H1 (cell line): ENCODE results near the gene RGR. TPM values are rescaled to one million over a fixed set of nuclear protein-coding genes. Genes with fewer than 3 reads are reported as not detected.
A peak's percentile ranks its signal among the peaks of the same experiment; 100 is the strongest.

ENCODE experiments used
- CHD2 ChIP-seq: IDR thresholded peaks from 2 replicates; pipeline ENCODE4 v1.6.1; 2012; ENCODE audit warnings: low read length, improper control_type of control experiment
- GTF2F1 ChIP-seq: IDR thresholded peaks from 2 replicates; pipeline ENCODE4 v1.6.1; 2012; ENCODE audit warnings: low read depth, low read length, improper control_type of control experiment, borderline replicate concordance
- HDAC2 ChIP-seq, 2 experiments: fragments of 300-600 bp in 1 of 2; sonication (generic) in 1 of 2; IDR thresholded peaks; 2 replicates each; pipeline ENCODE4 v1.6.1; 2011 to 2012; ENCODE audit warnings: low read depth in 2 of 2, low read length in 2 of 2, mild to moderate bottlenecking in 2 of 2, moderate library complexity in 2 of 2, borderline replicate concordance in 1 of 2, inconsistent platforms in 1 of 2
- HDAC6 ChIP-seq: IDR thresholded peaks from one replicate; pipeline ENCODE4 v1.7.1; 2012; ENCODE audit warnings: low read depth, mild to moderate bottlenecking, inconsistent platforms, low read length, moderate library complexity
- POLR2A ChIP-seq, 2 experiments: IDR thresholded peaks; 1 replicate in 1 of 2; 2 replicates in 1 of 2; pipeline ENCODE4 v1.6.1; 2011; ENCODE audit warnings: low read depth in 2 of 2, low read length in 2 of 2, mild to moderate bottlenecking in 2 of 2; ENCODE audit errors: control extremely low read depth in 1 of 2
- RAD21 ChIP-seq, 2 experiments: IDR thresholded peaks in 1 of 2; conservative IDR thresholded peaks in 1 of 2; 2 replicates each; pipeline ENCODE4 v1.6.1; 2011; ENCODE audit warnings: low read depth in 2 of 2, low read length in 2 of 2, improper control_type of control experiment in 1 of 2, inconsistent platforms in 1 of 2, mild to moderate bottlenecking in 1 of 2, moderate library complexity in 1 of 2
- SIN3A ChIP-seq, 2 experiments: IDR thresholded peaks in 1 of 2; conservative IDR thresholded peaks in 1 of 2; 2 replicates each; pipeline ENCODE4 v1.6.1; 2011 to 2012; ENCODE audit warnings: low read length in 2 of 2, improper control_type of control experiment in 1 of 2, low read depth in 1 of 2, mild to moderate bottlenecking in 1 of 2
- SIRT6 ChIP-seq: IDR thresholded peaks from one replicate; pipeline ENCODE4 v1.7.1; 2012; ENCODE audit warnings: low read length, inconsistent platforms
- TEAD4 ChIP-seq: IDR thresholded peaks from 2 replicates; pipeline ENCODE4 v1.6.1; 2012; ENCODE audit warnings: low read depth, low read length, inconsistent platforms, mixed read lengths
- polyA plus RNA-seq, 7 experiments: library from polyadenylated mRNA; depleted of rRNA in 3 of 7; stranded (reverse) in 5 of 7; unstranded in 2 of 7; fragments of >200 nt in 5 of 7; fragments of 200-250 nt in 2 of 7; gene quantifications; 1 replicate in 5 of 7; 2 replicates in 1 of 7; 4 replicates in 1 of 7; pipeline versions ENCODE4 v1.2.1 to v1.2.3, GENCODE V29; 2011 to 2013; ENCODE audit warnings: missing spikeins in 2 of 7, mixed read lengths in 2 of 7
- total RNA-seq: library from RNA; stranded (reverse); fragmentation: NEBNext Ultra II Directional; extraction: Animal tissue kit (Norgen Biotek cat#: 25700); gene quantifications from 2 replicates; pipeline ENCODE4 v1.2.1, GENCODE V29; 2021
- TF ChIP-seq, protein P1 (sequence below): IDR thresholded peaks from 2 replicates; pipeline ENCODE4 v1.6.1; 2012; ENCODE audit warnings: inconsistent platforms

RGR gene
- total and polyA plus RNA-seq, 2 of the 8 experiments (the other 6 are each of a cell fraction or from before 2014, with no cell fraction given): not detected

DNA sequence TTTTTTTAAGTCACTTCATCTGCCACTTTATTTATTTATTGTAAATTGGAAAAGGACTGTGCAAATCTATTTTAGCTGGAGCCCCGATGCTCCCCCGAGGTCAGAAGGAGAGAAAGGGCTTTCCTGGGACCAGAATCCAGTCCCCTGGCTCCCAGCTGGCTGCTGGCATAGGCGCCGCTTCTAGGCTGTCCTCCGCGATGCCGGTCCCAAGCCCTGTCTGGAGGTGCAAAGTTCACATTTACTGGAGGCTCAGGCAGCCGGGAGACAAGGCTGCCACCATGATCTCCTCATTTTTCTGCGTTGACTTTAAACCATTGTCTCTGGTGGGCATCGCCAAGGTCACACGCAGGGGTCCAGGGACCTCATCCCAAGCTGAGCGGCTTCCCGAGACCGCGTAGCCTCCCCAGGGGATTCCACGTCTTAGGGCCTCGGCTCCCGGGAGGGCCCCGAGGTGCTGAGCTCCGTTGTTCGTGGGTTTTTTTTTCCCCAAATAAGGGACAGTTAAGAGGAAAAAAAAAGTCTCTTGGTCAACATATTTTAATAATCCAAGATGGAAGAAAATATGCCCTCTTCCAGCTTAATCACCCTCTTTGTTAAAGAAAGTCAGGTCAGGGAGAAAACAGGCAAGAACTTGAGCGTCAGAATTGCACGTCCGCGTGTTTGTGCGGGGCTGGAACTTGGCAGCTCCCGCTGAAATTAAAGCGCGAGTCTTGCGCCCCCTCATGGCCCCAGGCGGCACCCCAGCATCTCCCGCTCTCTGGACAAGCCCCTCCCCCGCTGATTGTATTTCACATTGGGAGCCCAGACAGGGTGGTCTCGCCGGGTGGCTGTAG is 11.9 kb downstream of the RGR start (continued):
- TF ChIP-seq RAD21 (IDR thresholded peaks at IDR 0.05 in 1 of 2, conservative IDR thresholded peaks at IDR 0.05 in 1 of 2; ENCODE audit: low read depth in 2 of 2, low read length in 2 of 2) (peak; percentile 55 to 66), HDAC6 (no peak), HDAC2 (IDR thresholded peaks at IDR 0.05; ENCODE audit: borderline replicate concordance in 1 of 2, low read depth in 2 of 2, low read length in 2 of 2) (0 out of 4 replicates have a peak, but pooled peaks of 1 of the 2 experiments have one; percentile 32), TEAD4 (0 out of 2 replicates have a peak, but pooled peaks have one; percentile 24), POLR2A (IDR thresholded peaks at IDR 0.05; ENCODE audit: control extremely low read depth in 1 of 2, low read depth in 2 of 2, low read length in 2 of 2) (no peak), CHD2 (0 out of 2 replicates have a peak, but pooled peaks have one; percentile 11), SIRT6 (no peak), GTF2F1 (peak; percentile 31; the same call in 1 of the 2 replicates), SIN3A (conservative IDR thresholded peaks at IDR 0.05 in 1 of 2, IDR thresholded peaks at IDR 0.05 in 1 of 2; ENCODE audit: low read depth in 1 of 2, low read length in 2 of 2) (no peak)
- TF ChIP-seq, protein P1, sequence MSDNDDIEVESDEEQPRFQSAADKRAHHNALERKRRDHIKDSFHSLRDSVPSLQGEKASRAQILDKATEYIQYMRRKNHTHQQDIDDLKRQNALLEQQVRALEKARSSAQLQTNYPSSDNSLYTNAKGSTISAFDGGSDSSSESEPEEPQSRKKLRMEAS: peak; percentile 99
